Right atrium auricular region (tissue), 2 donors: Measurements from ENCODE around the gene GIPR. TPM values are rescaled to one million over a fixed set of nuclear protein-coding genes. Genes with fewer than 3 reads are reported as not detected.

Experiments
- DNase-seq: peaks from one replicate; pipeline ENCODE4 v3.0.0-alpha.2; 2019; ENCODE audit warnings: low spot score
- H3K27ac ChIP-seq, 2 donors: fragments of 200-600 bp; sonication (generic); 1 replicate in 1 of 2; 2 replicates in 1 of 2; pipeline ENCODE4 v1.5.1; 2016 to 2019
- H3K27me3 ChIP-seq, 2 donors: fragments of 200-600 bp; sonication (generic); one replicate each; pipeline versions ENCODE4 v1.5.1 to v1.6.0; 2017 to 2019
- H3K36me3 ChIP-seq: fragments of 200-600 bp; sonication (generic); one replicate; pipeline ENCODE4 v1.5.1; 2016
- H3K4me1 ChIP-seq, 2 donors: fragments of 200-600 bp; sonication (generic); one replicate each; pipeline versions ENCODE4 v1.5.1 to v1.6.0; 2017 to 2019
- H3K4me3 ChIP-seq, 2 donors: fragments of 200-600 bp; sonication (generic); 1 replicate in 1 of 2; 2 replicates in 1 of 2; pipeline ENCODE4 v1.5.1; 2017 to 2019; ENCODE audit warnings: mild to moderate bottlenecking in 1 of 2, moderate library complexity in 1 of 2
- H3K9me3 ChIP-seq, 2 donors: fragments of 200-600 bp; sonication (generic); one replicate each; pipeline ENCODE4 v1.5.1; 2019
- total RNA-seq, 2 donors: library from RNA; depleted of rRNA; stranded (reverse); fragments of >200 nt; gene quantifications; one replicate each; pipeline ENCODE4 v1.1.0, GENCODE V29; 2016
- TF ChIP-seq, protein P1 (sequence below), 2 donors: fragments of 200-600 bp; sonication (generic); IDR thresholded peaks; one replicate each; pipeline ENCODE4 v1.5.1; 2019; ENCODE audit warnings: antibody characterized with exemption in 2 of 2

The GIPR gene
- total RNA-seq, 2 donors from 2014 or later = 2.7 to 3.1 TPM

DNA sequence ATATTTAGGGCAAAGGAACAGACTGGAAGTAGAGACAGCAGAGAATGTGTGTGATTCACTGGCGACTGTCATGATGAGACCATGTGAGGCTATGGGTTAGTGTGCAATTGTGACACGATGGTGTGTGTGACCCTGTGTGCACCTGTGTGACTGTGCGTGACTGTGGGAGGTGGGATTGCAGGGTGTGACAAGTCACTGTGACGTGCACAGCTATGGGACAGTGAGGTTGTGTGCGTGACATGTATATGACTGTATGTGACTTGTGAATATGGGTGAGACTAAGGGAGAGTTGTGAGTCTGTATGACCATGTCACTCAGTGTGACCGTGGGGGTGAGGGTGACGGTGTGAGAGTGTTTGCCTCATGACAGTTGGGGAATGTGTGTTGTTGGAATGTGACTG is 3.4 kb upstream of the GIPR start:
- Histone ChIP-seq H3K4me3 (no peak overlapping the region), H3K27me3 (no peaks in the 10 kb centered on the region), H3K4me1 (peaks cover 0 to 20% of the 10 kb centered on the region in 2 donors), H3K36me3 (no peaks in the 10 kb centered on the region), H3K27ac (no peak overlapping the region), H3K9me3 (no peaks in the 10 kb centered on the region)
- TF ChIP-seq, protein P1, sequence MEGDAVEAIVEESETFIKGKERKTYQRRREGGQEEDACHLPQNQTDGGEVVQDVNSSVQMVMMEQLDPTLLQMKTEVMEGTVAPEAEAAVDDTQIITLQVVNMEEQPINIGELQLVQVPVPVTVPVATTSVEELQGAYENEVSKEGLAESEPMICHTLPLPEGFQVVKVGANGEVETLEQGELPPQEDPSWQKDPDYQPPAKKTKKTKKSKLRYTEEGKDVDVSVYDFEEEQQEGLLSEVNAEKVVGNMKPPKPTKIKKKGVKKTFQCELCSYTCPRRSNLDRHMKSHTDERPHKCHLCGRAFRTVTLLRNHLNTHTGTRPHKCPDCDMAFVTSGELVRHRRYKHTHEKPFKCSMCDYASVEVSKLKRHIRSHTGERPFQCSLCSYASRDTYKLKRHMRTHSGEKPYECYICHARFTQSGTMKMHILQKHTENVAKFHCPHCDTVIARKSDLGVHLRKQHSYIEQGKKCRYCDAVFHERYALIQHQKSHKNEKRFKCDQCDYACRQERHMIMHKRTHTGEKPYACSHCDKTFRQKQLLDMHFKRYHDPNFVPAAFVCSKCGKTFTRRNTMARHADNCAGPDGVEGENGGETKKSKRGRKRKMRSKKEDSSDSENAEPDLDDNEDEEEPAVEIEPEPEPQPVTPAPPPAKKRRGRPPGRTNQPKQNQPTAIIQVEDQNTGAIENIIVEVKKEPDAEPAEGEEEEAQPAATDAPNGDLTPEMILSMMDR (IDR thresholded peaks at IDR 0.05) = no peak
- no peak for DNase-seq

DNA sequence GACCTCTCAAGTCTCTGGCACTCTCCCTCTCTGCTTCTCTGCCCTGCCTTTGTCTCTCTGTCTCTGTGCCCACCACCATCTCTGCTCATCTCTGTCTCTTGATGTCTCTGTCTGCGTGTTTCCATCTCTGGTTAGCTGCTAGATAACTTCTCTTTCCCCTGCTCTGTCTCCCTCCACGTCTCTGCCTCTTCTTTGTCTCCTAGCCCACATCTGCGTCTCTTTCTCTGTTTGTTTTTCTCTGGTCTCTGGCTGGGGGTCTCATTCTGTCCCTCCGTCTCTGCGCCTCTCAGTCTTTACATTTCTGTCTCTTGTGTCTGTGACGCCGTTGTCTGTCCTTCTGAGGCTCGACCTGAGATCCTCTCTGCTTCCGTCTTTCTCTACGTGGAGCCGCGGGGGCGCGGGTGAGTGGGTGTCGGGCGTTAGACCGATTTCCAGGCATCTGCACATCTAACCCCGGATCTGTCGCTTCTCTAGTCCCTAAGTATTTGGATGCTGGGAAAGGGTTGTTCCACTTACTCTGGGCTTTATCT is 386 bp downstream of the GIPR start:
- H3K4me3 ChIP-seq = peak overlapping the region; percentile 54 to 57
- no peaks in the 10 kb centered on the region for H3K36me3 ChIP-seq
- peaks cover 0 to 5% of the 10 kb centered on the region in 2 donors for H3K27me3 ChIP-seq
- peak overlapping the region; percentile 52 to 83 for H3K27ac ChIP-seq
- TF ChIP-seq, protein P1 (IDR thresholded peaks at IDR 0.05) = no peak
- DNase-seq = no peak
- peaks cover 0 to 27% of the 10 kb centered on the region in 2 donors for H3K4me1 ChIP-seq
- no peaks in the 10 kb centered on the region for H3K9me3 ChIP-seq

DNA sequence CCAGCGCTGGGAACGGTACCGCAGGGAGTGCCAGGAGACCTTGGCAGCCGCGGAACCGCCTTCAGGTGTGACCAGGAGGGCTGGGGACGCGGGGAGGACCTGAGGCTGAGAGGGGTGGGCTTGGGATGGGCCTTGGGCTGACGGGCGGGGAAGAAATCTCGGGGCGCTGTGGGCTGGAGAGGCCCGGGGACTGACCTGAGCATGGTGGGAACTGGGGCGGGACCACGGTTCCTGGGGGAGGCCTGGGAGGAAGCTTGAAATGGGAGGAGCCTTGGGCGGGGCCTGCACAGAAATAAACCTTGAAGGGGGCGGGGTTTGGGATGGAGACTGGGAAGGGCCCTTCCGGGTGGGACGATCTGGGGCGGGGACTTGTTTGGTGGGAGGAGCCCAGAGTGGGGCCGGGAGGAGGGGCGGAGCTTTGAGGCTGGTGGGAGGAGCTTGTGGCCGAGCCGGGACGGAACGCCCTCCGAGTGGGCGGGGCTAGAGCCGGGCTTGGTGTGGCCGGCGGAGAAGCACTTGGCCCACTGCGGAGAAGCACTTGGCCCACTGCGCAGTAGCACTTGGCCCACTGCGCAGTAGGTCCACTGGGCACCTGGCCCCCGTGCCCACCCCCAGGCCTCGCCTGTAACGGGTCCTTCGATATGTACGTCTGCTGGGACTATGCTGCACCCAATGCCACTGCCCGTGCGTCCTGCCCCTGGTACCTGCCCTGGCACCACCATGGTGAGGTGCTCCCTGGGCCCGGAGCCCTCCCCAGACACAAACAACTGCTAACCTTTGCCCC is 2.8 kb downstream of the GIPR start:
- peak overlapping the region in 1 of 2 donors; percentile 46 for H3K27ac ChIP-seq
- TF ChIP-seq, protein P1 (IDR thresholded peaks at IDR 0.05) = no peak
- no peaks in the 10 kb centered on the region for H3K9me3 ChIP-seq
- peak overlapping the region; percentile 11 to 21 for H3K4me3 ChIP-seq
- no peaks in the 10 kb centered on the region for H3K36me3 ChIP-seq
- peaks cover 0 to 27% of the 10 kb centered on the region in 2 donors for H3K4me1 ChIP-seq
- DNase-seq = peak; percentile 70
- peaks cover 0 to 5% of the 10 kb centered on the region in 2 donors for H3K27me3 ChIP-seq

DNA sequence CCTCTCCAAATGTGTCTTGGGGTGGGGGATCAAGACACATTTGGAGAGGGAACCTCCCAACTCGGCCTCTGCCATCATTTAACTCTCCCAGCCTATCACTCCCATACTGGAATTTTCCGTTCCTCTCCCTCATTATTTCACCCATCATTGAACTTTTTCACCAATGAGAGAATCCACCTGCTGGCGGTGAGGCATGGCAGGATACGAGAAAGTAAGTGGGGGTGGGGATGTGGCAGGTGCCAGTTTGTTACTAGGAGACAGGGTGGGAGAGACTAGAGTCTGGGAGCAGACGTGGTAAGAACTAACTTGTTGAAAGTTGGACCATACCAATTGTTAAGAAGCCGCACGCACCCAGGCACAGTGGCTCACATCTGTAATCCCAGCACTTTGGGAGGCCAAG is 6.9 kb downstream of the GIPR start:
- peaks cover 11 to 14% of the 10 kb centered on the region in 2 donors for H3K27me3 ChIP-seq

DNA sequence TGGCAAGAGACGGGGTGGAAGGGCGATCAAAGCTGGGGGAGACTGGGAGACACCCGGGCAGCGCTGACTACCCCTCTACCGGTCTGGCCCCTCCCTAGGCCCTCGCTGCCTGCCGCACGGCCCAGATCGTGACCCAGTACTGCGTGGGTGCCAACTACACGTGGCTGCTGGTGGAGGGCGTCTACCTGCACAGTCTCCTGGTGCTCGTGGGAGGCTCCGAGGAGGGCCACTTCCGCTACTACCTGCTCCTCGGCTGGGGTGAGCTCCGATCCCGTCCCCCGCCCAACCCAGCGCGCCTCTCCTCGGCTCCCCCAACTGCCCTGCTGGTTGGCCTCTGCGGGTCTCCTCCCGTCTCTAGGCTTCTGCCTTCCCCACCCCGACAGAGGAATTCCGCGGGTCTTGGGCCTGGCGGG is 8.8 kb downstream of the GIPR start:
- DNase-seq = no peak
- Histone ChIP-seq H3K27me3 (peaks cover 6 to 14% of the 10 kb centered on the region in 2 donors), H3K36me3 (no peaks in the 10 kb centered on the region), H3K4me1 (peaks cover 0 to 26% of the 10 kb centered on the region in 2 donors), H3K9me3 (no peaks in the 10 kb centered on the region), H3K4me3 (peak overlapping the region; percentile 29 to 47), H3K27ac (no peak overlapping the region)
- TF ChIP-seq, protein P1 (IDR thresholded peaks at IDR 0.05) = no peak

More for the DNA sequence above, 6.9 kb downstream of the GIPR start:
- DNase-seq = no peak
- no peak overlapping the region for H3K27ac ChIP-seq
- H3K36me3 ChIP-seq = no peaks in the 10 kb centered on the region
- no peak overlapping the region for H3K4me3 ChIP-seq
- no peaks in the 10 kb centered on the region for H3K9me3 ChIP-seq
- TF ChIP-seq, protein P1 (IDR thresholded peaks at IDR 0.05) = no peak
- H3K4me1 ChIP-seq = peaks cover 0 to 21% of the 10 kb centered on the region in 2 donors
